ENCODE data around the gene PALM3.
A peak's percentile ranks its signal among the peaks of the same experiment; 100 is the strongest.
"Not testable (repeated sequence)": the region's sequence is repeated elsewhere in the genome, so short reads cannot be mapped to it uniquely, and the experiment has no call there.

The PALM3 gene

DNA sequence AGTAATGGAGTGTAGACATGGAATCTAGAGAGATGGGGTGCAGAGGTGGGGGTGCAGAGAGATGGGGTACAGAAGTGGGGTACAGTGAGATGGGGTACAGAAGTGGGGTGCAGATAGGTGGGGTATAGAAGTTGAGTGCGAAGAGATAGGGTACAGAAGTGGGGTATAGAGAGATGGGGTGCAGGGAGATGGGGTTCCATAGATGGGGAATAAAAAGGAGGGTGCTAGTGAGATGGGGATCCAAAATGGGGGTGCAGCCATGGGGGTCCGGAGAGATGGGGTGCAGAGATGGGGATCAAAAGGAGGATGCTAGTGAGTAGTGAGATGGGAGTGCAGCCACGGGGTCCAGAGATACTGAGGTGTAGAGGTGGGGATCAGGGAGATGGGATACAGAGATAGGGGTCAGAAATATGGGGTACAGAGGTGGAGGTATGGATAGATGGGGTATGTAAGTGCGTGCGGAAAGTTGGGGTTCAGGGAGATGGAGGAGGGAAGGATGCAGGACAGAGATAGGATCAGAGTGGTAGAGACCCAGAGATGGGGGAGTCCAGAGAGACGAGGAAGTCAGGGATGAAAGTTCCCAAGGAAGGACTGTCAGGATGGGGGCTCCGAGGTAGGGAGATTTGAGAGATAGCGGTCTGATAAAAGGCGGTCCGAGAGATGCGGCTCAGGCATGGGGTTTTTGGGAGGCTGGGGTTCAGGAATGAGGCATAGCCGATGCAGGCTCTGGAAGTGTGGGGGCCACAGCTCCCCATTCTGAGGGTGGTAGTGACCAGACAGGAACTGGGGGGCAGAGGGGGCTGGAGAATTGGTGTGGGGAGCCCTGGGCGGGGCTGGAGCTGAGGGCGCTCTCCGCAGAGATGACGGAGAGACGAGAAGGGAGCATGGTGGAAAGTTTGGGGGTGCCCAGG, 3.4 kb downstream of the PALM3 start:
- no peak for DNase-seq

DNA sequence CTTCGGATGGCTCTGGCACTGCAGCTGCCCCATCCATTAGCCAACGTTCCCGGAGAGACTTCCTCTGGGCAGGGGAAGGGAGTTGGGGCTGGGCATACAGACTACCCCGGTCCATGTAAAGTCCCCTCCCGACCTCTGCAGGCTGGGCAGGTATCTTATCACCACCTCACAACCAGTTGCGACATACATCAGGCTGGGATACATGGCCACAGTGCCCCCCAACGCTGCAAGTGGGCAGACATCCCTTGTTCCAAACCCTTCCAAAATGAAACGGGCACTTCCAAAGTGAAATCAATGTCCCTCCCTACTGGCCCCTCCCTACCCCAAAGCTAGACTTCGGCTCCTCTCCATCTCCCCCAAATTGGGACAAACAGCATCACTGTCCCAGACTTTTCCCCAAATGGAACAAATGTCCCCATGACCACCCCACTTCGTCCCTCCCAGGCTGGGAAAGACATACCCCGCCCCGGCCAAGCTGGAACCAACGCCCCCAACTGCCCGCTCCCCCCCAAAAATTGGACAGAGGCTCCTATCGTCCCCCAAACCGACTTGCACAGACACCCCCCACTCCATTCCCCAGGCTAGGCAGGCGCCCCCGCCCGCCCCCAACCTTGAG, 5.0 kb downstream of the PALM3 start:
- DNase-seq = no peak

DNA sequence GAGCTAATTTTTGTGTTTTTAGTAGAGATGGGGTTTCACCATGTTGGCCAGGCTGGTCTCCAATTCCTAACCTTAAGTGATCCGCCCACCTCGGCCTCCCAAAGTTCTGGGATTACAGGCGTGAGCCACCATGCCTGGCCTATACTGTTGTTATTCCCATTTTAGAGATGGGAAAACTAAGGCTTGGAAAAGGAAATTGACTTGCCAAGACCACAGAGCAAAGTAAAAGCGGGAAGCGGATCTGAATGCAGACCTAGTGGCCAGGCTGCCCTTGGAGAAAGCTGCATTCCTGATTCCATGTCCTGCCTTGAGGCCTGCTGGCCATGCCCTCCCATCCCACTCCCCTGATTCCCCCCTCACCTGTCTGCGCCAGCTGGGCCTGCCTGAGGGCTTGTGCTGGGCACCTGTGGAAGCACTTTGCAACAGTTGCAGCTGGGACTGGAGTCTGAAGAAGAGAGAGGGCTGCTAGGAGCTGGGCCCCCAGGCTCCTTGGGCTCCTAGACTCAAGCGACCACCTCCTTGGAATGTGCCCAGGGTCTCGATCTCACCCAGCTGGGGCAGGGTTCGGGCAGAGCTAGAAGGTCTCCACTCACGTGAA, 5.7 kb downstream of the PALM3 start:
- no peak for DNase-seq

DNA sequence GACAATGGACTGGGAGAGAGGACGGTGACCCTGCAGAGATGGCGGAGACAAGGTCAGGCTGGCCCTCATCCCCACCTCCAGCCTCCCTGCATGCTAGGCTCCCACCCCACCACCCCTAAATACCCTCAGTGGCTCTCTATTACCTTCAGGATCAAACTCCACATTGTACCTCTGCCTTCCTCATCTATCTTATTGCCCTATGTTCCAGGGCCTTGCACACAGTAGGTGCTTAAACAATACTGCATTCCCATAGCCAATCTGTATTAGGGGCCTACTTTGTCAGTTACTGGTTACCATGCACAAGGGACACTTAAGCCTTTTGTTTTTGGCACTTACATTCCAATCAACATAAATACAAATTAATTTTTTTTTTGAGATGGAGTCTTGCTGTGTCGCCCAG, 6.5 kb downstream of the PALM3 start:
- no peak for DNase-seq

DNA sequence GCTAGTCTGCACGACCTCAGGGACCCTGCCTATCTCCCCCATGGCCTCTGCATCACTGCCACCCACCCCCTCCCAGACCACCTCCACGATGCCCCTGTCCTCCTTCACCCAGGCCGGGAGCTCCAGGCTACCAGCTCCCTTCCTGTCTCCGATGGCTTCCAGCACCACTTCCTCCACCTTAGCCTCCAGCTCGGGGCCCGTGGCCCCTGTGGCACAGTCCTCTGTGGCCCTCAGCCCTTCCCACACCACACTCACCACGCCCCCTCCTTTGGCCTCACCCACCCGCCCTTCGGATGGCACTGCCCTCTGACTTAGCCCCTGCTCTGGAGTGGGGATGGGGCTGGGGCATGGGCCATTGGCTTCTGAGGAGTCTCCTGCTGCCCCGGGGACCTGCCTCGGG, 7.2 kb downstream of the PALM3 start:
- no peak for DNase-seq

DNA sequence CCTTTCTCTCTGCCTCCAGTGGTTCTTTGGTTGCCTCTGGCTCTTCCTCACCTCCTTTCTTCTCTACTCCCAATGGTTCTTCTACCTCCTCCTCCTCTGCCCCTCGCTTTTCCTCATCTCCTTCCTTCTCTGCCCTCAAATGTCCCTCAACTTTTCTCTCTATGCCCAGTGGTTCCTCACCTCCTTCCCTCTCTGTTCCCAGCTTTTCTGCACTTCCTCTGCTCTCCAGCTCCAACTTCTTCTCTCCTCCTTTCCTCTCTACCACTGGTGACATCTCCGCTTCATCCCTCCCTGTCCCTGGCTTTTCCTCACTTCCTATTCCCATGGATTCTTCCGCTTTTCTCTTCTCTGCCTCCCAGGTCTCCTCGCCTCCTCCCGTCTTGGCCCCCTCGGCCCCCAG, 7.8 kb downstream of the PALM3 start:
- no peak for DNase-seq

DNA sequence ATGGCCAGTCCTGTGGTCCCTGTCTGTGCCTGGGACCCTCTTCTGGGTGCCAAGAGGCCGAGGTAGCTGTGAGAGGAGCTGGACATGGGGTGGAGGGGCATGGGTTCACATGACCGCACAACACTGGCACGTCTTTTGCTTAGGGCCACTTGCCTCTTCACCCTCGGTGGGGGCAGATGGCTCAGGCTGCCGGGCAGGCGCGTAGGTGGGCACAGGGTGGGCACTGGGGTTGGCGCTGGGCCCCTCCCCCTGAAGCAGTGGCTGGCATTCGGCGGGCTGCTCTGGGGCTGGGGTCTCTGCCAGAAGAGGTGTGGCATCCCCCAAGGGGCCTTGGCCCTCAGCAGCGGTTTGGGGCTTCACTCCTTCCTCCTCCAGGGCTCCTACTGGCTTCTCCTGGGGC, 8.4 kb downstream of the PALM3 start:
- DNase-seq = no peak

DNA sequence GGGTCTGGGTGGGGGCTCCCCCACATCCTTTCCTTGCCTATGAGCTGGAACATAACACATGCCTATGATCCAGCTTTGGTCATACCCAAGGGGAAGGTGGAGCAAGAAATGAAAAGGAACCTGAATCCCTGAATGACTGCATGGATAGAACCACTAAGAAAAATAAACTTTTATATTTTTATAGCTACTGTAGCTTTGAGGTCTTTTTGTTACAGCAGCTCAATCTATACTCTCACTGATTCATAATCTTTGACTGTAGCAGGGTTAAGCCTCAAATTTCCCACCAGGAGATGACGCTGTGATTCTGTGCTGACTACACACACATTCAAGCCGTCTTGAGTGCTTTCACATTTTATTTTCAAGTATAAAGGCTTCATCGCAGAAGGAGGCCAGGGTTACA, 8.8 kb downstream of the PALM3 start:
- no peak for DNase-seq

DNA sequence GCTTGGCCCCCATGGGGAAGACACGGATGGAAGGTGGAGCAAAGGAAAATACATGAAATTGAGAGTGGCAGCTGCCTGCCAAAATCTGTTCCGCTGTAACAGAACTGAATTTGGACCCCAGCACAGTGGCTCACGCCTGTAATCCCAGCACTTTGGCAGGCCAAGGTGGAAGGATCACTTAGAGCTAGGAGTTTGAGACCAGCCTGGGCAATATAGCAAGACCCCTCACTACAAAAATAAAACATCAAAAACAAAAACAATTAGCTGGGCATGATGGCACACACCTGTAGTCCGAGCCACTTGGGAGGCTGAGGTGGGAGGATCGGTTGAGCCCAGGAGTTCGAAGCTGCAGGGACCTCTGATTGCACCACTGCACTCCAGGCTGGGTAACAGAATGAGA, 9.4 kb downstream of the PALM3 start:
- DNase-seq = no peak

DNA sequence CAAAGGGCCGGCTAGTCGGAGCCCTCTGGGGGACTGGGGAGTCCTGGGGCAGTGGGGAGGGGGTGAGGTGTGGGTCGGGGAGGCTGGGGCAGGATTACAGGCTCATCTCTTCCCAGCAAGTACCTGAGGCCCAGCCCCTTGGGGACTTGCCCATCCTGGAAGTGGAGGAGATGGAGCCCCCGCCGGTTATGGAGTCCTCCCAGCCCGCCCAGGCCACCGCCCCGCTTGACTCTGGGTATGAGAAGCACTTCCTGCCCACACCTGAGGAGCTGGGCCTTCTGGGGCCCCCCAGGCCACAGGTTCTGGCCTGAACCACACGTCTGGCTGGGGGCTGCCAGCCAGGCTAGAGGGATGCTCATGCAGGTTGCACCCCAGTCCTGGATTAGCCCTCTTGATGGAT, 9.9 kb downstream of the PALM3 start:
- no peak for DNase-seq

DNA sequence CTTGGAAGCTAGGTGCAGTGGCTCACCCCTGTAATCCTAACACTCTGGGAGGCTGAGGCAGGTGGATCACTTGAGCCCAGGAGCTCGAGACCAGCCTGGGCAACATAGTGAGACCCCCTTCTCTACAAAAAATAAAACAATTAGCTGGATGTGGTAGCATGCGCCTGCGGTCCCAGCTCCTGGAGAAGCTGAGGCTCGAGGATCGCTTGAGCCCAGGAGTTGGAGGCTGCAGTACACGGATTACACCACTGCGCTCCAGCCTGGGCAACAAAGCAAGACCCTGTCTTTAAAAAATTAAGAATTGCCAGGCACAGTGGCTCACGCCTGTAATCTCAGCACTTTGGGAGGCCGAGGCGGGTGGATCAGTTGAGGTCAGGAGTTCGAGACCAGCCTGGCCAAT, 10.9 kb downstream of the PALM3 start:
- not testable (repeated sequence) for DNase-seq

DNA sequence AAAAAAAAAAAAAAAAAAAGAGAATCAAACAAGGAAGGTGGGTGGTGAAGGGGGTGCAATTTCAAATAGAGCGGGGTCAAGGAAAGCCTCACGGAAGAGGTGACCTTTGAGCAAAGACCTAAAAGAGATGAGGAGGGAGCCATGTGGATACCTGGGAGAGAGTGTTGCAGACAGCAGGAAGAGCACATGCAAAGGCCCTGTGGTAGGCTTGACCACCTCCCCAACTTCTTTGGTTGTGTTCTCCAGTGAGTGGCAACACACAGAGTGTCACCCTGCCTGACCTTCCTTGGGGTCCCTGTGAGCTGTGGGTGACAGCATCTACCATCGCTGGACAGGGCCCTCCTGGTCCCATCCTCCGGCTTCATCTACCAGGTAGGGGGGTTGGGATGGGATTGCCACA, 11.4 kb downstream of the PALM3 start:
- DNase-seq = no peak

DNA sequence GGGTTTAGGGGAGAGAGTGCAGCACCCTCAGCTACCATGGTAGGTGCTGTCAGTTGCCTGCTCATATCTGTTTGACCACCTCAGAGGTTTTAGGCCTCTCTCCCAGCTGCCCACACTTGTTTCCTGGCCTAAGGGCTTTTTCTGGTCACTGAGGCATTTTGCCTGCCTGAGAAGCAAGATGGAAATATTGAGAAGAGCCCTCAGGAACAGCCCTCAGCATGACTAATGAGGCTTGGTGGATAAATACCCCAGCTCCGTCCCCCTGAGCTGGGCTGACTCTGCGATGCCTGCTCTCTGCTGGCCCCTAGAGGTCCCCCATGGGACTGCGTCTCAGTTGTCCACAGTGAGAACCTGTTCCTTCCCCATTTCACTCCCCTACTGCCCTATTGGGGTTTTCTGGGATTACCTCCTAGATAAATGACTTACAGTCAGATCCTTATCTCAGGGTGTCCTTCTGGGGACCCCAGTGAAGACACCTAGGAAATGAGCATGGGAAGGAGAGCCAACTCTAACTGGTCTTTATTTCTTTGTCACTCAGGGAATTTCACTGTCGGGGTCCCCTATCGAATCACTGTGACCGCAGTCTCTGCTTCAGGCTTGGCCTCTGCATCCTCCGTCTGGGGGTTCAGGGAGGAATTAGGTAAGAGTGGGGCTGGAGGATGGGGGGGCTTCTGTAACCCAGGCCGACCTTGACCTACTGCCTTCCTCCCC, 13.3 kb downstream of the PALM3 start:
- DNase-seq = peak; percentile 79

DNA sequence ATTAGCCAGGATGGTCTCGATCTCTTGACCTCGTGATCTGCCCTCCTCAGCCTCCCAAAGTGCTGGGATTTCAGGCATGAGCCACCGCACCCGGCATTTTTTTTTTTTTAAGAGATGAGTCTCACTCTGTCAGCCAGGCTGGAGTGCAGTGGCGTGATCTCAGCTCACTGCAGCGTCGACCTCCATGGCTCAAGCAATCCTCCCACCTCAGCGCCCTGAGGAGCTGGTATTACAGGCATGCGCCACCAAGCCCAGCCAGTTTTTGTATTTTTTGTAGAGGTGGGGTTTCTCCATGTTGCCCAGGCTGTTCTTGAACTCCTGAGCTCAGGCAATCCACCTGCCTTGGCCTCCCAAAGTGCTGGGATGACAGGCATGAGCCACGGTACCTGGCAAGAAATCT, 14.0 kb downstream of the PALM3 start:
- not testable (repeated sequence) for DNase-seq

DNA sequence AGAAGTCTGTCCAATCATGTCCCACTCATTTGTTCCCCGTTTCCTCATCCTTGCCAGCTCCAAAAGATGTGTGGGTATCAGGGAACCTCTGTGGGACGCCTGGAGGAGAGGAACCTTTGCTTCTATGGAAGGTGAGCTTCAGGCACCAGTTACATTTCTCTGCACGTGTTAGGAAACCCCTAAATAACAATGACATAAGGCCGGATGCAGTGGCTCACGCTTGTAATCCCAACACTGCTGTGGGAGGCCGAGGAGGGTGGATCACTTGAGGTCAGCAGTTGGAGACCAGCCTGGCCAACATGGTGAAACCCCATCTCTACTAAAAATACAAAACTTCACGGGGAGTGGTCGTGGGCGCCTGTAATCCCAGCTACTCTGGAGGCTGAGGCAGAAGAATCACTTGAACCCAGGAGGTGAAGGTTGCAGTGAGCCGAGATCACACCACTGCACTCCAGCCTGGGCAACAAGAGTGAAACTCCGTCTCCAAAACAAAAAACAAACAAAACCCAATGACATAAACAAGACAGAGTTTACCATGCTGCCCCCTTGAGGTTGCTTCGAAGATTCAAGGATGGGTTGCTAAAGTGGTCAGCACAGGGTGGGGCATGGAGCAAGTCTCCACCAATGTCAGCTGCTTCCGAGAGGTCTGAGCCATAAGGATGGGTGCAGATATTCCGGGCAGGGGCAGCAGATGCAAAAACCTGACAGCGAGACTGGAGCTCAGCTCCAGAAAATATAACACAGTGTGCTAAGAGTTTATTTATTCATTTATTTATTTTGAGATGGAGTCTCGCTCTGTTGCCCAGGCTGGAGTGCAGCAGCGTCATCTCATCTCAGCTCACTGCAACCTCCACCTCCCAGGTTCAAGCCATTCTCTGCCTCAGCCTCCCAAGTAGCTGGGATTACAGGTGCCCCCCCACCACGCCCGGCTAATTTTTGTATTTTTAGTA, 18.9 kb downstream of the PALM3 start:
- peak; percentile 73 for DNase-seq

DNA sequence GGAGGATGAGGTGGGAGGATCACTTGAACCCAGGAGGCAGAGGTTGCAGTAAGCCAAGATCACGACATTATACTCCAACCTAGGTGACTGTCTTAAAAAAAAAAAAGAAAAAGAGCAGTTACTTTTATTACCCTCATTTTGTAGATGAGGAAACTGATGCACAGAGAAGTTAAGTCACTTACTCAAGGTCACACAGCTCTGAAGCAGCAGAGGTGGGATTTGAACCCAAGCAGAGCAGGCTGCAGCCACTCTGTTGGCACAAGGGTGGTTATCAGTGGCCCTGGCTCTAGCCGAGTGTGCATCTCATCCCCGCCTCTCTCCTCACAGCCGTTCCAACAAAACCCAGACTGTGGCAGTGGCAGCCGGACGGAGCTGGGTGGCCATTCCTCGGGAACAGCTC, 22.7 kb downstream of the PALM3 start:
- DNase-seq = no peak

DNA sequence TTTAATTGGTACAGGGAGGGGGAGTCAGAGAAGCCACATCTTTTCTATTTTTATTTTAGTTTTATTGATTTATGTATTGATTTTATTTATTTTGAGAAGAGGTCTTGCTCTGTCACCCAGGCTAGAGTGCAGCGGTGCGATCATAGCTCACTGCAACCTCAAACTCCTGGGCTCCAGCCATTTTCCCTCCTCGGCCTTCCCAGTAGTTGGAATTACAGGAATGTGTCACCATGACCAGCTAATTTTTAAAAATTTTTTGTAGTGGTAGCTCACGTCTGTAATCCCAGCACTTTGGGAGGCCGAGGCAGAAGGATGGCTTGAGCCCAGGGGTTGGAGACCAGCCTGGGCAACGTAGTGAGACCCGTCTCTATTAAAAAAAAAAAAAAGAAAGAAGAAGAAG, 26.2 kb downstream of the PALM3 start:
- DNase-seq = no peak

DNA sequence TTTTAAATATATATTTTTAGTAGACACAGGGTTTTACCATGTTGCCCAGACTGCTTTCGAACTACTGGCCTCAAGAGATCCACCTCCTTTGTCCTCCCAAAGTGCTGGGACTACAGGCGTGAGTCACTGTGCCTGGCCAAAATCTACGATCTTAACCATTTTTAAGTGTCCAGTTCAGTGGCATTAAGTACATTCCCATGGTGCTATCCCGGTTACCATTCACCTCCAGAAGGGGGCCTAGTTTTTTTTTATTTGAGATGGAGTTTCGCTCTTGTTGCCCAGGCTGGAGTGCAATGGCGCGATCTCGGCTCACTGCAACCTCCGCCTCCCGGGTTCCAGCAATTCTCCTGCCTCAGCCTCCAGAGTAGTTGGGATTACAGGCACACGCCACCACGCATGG, 26.7 kb downstream of the PALM3 start:
- not testable (repeated sequence) for DNase-seq

DNA sequence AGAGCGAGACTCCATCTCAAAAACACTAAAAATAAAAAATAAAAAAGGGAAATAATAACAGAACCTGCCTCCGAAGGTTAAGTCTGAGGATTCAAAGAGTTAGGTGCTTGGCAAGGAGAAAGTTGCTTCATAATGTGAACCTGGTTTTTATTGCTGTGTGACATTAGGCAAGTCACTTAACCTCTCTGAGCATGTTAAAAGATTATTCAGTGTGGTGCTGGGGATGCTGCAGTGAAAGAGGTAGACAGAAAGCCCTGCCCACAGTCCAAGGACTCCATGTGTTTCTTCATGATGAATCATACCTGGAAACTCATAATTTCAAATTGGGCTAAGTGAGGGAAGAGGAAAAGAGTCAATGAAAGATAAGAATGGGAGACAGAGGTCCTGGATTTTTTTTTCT, 27.9 kb downstream of the PALM3 start:
- DNase-seq = no peak

DNA sequence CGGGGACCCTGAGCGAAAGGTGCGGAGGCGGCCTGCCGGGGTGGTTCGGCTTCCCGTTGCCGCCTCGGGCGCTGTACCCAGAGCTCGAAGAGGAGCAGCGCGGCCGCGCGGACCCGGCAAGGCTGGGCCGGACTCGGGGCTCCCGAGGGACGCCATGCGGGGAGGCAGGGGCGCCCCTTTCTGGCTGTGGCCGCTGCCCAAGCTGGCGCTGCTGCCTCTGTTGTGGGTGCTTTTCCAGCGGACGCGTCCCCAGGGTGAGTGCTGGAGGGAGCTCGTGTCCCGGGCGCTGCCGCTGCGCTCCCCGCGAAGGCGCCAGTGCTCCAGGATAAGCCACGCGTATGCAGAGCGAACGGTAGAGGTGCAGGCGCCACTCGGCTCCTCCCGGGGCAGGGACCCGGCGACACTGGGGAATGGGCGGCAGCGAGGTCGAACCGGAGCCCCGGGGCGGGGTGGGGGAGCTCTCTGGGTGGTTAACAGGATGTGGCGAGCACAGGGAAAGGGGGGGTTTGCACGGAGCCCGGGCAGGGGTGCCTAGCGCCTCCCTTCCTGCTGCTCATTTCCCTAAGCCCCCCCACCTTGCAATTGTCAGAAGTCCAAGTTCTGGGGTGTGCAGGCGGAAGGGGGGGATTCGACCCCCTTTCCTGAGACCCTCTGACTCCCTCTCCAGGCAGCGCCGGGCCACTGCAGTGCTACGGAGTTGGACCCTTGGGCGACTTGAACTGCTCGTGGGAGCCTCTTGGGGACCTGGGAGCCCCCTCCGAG, 30.0 kb downstream of the PALM3 start, which contains the start of gene IL27RA:
Gene IL27RA (plus strand): TSS at position 44 of the 762 bp plus-strand sequence. CDS start 111 bp downstream, at position 155.
- peak; percentile 86 for DNase-seq

DNA sequence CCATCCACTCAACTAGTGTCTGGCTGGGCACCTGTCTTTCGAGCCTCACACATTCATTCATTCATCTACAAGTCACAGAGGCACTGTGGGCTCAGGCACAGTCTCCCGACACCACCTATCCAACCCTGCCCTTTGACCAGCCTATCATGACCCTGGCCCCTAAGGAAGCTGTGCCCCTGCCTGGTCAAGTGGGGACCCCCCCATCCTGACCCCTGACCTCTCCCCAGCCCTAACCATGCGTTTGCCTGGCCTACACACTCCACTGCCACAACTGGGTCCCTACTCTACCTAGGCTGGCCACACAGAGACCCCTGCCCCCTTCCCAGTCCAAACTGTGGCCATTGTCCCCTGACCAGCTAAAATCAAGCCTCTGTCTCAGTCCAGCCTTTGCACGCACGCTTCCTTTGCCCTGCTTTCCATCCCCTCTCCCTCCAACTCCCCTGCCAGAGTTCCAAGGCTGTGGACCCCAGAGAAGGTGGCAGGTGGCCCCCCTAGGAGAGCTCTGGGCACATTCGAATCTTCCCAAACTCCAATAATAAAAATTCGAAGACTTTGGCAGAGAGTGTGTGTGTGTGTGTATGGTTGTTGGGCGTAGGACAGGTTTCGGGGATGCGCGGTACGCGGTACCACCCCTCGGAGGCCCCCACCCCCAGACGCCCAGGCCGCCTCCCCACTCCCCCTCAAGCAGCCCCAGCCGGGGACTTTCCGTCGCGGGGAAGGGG, 30.7 kb downstream of the PALM3 start:
- peak; percentile 89 for DNase-seq

Data from CD4-positive, alpha-beta T cell treated with Interleukin-21 for 1 hour (primary cell).